Activated CD4-positive, alpha-beta memory T cell treated with anti-CD3 and anti-CD28 coated beads, Interleukin-2, amount 10 ng/mL, durations not matched to agents 7 days and 5 days (primary cell): Measurements from ENCODE around the gene INSYN2B. TPM values are rescaled to one million over a fixed set of nuclear protein-coding genes. Genes with fewer than 3 reads are reported as not detected.

Experiments used
- CTCF ChIA-PET: fragments of 350-600 bp; sonication (Branson Sonifier 250); formaldehyde crosslinking; loops from one replicate; lab custom pipeline; 2021; ENCODE audit warnings: antibody characterized with exemption, inconsistent platforms; lab: Charles Lee
- POLR2A ChIA-PET: fragments of 350-600 bp; sonication (Branson Sonifier 250); formaldehyde crosslinking; loops from one replicate; lab custom pipeline; 2021; ENCODE audit warnings: antibody characterized with exemption; lab: Charles Lee
- DNase-seq: peaks from one replicate; pipeline ENCODE4 v3.0.0-alpha.2; 2020
- H3K27ac Mint-ChIP-seq: one replicate; pipeline ENCODE4 v1.8.0; 2021; ENCODE audit warnings: mild to moderate bottlenecking, mixed read lengths
- H3K27me3 Mint-ChIP-seq: one replicate; pipeline ENCODE4 v1.8.0; 2021; ENCODE audit warnings: mixed read lengths
- H3K36me3 Mint-ChIP-seq: one replicate; pipeline ENCODE4 v1.8.0; 2021; ENCODE audit warnings: low read depth, mixed read lengths
- H3K4me1 Mint-ChIP-seq: one replicate; pipeline ENCODE4 v1.8.0; 2021; ENCODE audit warnings: mixed read lengths
- H3K4me3 Mint-ChIP-seq: one replicate; pipeline ENCODE4 v1.8.0; 2021; ENCODE audit warnings: mild to moderate bottlenecking, mixed read lengths
- H3K9me3 Mint-ChIP-seq: one replicate; pipeline ENCODE4 v1.8.0; 2021; ENCODE audit warnings: mixed read lengths
- total RNA-seq, 2 experiments: library from RNA; stranded (reverse); gene quantifications; one replicate each; pipeline ENCODE4 v1.2.3, GENCODE V29; 2021

INSYN2B gene
- total RNA-seq, 2 experiments from 2014 or later = not detected

GRCh38 chr5:169893571-169893970 is 86.7 kb downstream of the INSYN2B start:
- Mint-ChIP-seq H3K4me1 (no peaks in the 10 kb centered on the region), H3K36me3 (peaks cover 25% of the 10 kb centered on the region), H3K9me3 (no peaks in the 10 kb centered on the region), H3K27me3 (no peaks in the 10 kb centered on the region), H3K4me3 (no peak overlapping the region), H3K27ac (no peak overlapping the region)
- no peak for DNase-seq
- POLR2A ChIA-PET = no interaction called here
- CTCF ChIA-PET = no interaction called here

- no peaks in the 10 kb centered on the region for H3K27me3 Mint-ChIP-seq
- H3K9me3 Mint-ChIP-seq = no peaks in the 10 kb centered on the region
- POLR2A ChIA-PET = no interaction called here
These were observed 87.3 kb downstream of the INSYN2B start for GRCh38 chr5:169893010-169893409.

GRCh38 chr5:169889572-169889971 is 90.7 kb downstream of the INSYN2B start:
- H3K36me3 Mint-ChIP-seq = peaks cover 23% of the 10 kb centered on the region
- H3K27ac Mint-ChIP-seq = no peak overlapping the region
- no peaks in the 10 kb centered on the region for H3K9me3 Mint-ChIP-seq
- no peak for DNase-seq
- POLR2A ChIA-PET = no interaction called here
- H3K4me1 Mint-ChIP-seq = no peaks in the 10 kb centered on the region
- no peaks in the 10 kb centered on the region for H3K27me3 Mint-ChIP-seq
- CTCF ChIA-PET = no interaction called here
- no peak overlapping the region for H3K4me3 Mint-ChIP-seq

More at GRCh38 chr5:169893010-169893409, 87.3 kb downstream of the INSYN2B start:
- Mint-ChIP-seq H3K27ac (no peak overlapping the region), H3K36me3 (peaks cover 24% of the 10 kb centered on the region), H3K4me3 (no peak overlapping the region), H3K4me1 (no peaks in the 10 kb centered on the region)
- CTCF ChIA-PET = no interaction called here
- DNase-seq = no peak

GRCh38 chr5:169886677-169887076 is 93.6 kb downstream of the INSYN2B start:
- Mint-ChIP-seq H3K9me3 (no peaks in the 10 kb centered on the region), H3K4me3 (no peak overlapping the region), H3K36me3 (peaks cover 16% of the 10 kb centered on the region), H3K4me1 (no peaks in the 10 kb centered on the region), H3K27ac (no peak overlapping the region), H3K27me3 (no peaks in the 10 kb centered on the region)
- DNase-seq = no peak
- ChIA-PET CTCF (interaction anchor here (1.3 kb wide), 1 partner anchor 10 kb away, joined by 3 read pairs; no protein-coding TSS in a partner anchor), POLR2A (no interaction called here)

- no peak for DNase-seq
- CTCF ChIA-PET = no interaction called here
- Mint-ChIP-seq H3K4me1 (no peaks in the 10 kb centered on the region), H3K36me3 (peaks cover 17% of the 10 kb centered on the region), H3K9me3 (no peaks in the 10 kb centered on the region), H3K27ac (no peak overlapping the region), H3K4me3 (no peak overlapping the region), H3K27me3 (no peaks in the 10 kb centered on the region)
- POLR2A ChIA-PET = no interaction called here
These were observed 94.3 kb downstream of the INSYN2B start for GRCh38 chr5:169886033-169886432.

GRCh38 chr5:169881702-169882303 is 98.5 kb downstream of the INSYN2B start:
- Mint-ChIP-seq H3K27ac (no peak overlapping the region), H3K36me3 (peaks cover 15% of the 10 kb centered on the region), H3K27me3 (no peaks in the 10 kb centered on the region), H3K9me3 (no peaks in the 10 kb centered on the region), H3K4me3 (no peak overlapping the region), H3K4me1 (no peaks in the 10 kb centered on the region)
- CTCF ChIA-PET = no interaction called here
- no peak for DNase-seq
- POLR2A ChIA-PET = no interaction called here

- no peaks in the 10 kb centered on the region for H3K4me1 Mint-ChIP-seq
- H3K27me3 Mint-ChIP-seq = no peaks in the 10 kb centered on the region
- H3K9me3 Mint-ChIP-seq = no peaks in the 10 kb centered on the region
- no peak overlapping the region for H3K27ac Mint-ChIP-seq
- peaks cover 22% of the 10 kb centered on the region for H3K36me3 Mint-ChIP-seq
- DNase-seq = no peak
- ChIA-PET CTCF (no interaction called here), POLR2A (no interaction called here)
- no peak overlapping the region for H3K4me3 Mint-ChIP-seq
These were observed 99.5 kb downstream of the INSYN2B start for GRCh38 chr5:169880785-169881184.

GRCh38 chr5:169880012-169880663 is 100.2 kb downstream of the INSYN2B start:
- H3K4me1 Mint-ChIP-seq = no peaks in the 10 kb centered on the region
- DNase-seq = no peak
- H3K27ac Mint-ChIP-seq = no peak overlapping the region
- H3K27me3 Mint-ChIP-seq = no peaks in the 10 kb centered on the region
- CTCF ChIA-PET = no interaction called here
- H3K4me3 Mint-ChIP-seq = no peak overlapping the region
- H3K36me3 Mint-ChIP-seq = peaks cover 25% of the 10 kb centered on the region
- H3K9me3 Mint-ChIP-seq = no peaks in the 10 kb centered on the region
- POLR2A ChIA-PET = no interaction called here

GRCh38 chr5:169876386-169876785 is 103.9 kb downstream of the INSYN2B start:
- Mint-ChIP-seq H3K4me1 (no peaks in the 10 kb centered on the region), H3K36me3 (peaks cover 23% of the 10 kb centered on the region), H3K27me3 (no peaks in the 10 kb centered on the region), H3K9me3 (no peaks in the 10 kb centered on the region), H3K27ac (no peak overlapping the region), H3K4me3 (no peak overlapping the region)
- CTCF ChIA-PET = no interaction called here
- POLR2A ChIA-PET = no interaction called here
- DNase-seq = no peak

GRCh38 chr5:169875731-169876130 is 104.6 kb downstream of the INSYN2B start:
- no peak overlapping the region for H3K27ac Mint-ChIP-seq
- no peaks in the 10 kb centered on the region for H3K27me3 Mint-ChIP-seq
- no peak for DNase-seq
- no peak overlapping the region for H3K4me3 Mint-ChIP-seq
- no peaks in the 10 kb centered on the region for H3K9me3 Mint-ChIP-seq
- no peaks in the 10 kb centered on the region for H3K4me1 Mint-ChIP-seq
- H3K36me3 Mint-ChIP-seq = peaks cover 27% of the 10 kb centered on the region
- ChIA-PET POLR2A (no interaction called here), CTCF (no interaction called here)

GRCh38 chr5:169875091-169875728 is 105.1 kb downstream of the INSYN2B start:
- Mint-ChIP-seq H3K36me3 (peaks cover 29% of the 10 kb centered on the region), H3K27me3 (no peaks in the 10 kb centered on the region), H3K4me3 (no peak overlapping the region), H3K9me3 (no peaks in the 10 kb centered on the region), H3K4me1 (no peaks in the 10 kb centered on the region), H3K27ac (no peak overlapping the region)
- POLR2A ChIA-PET = no interaction called here
- no peak for DNase-seq
- CTCF ChIA-PET = no interaction called here

- no peak overlapping the region for H3K4me3 Mint-ChIP-seq
- ChIA-PET CTCF (no interaction called here), POLR2A (no interaction called here)
- no peaks in the 10 kb centered on the region for H3K27me3 Mint-ChIP-seq
- peaks cover 29% of the 10 kb centered on the region for H3K36me3 Mint-ChIP-seq
- H3K27ac Mint-ChIP-seq = no peak overlapping the region
- DNase-seq = no peak
- no peaks in the 10 kb centered on the region for H3K9me3 Mint-ChIP-seq
- no peaks in the 10 kb centered on the region for H3K4me1 Mint-ChIP-seq
These were observed 105.7 kb downstream of the INSYN2B start for GRCh38 chr5:169874621-169875020.

GRCh38 chr5:169873642-169874041 is 106.7 kb downstream of the INSYN2B start:
- CTCF ChIA-PET = interaction anchor here (0.7 kb wide), 1 partner anchor 31 kb away, joined by 4 read pairs; no protein-coding TSS in a partner anchor
- Mint-ChIP-seq H3K36me3 (peaks cover 26% of the 10 kb centered on the region), H3K4me3 (no peak overlapping the region), H3K4me1 (no peaks in the 10 kb centered on the region), H3K9me3 (no peaks in the 10 kb centered on the region), H3K27ac (no peak overlapping the region), H3K27me3 (no peaks in the 10 kb centered on the region)
- POLR2A ChIA-PET = no interaction called here
- no peak for DNase-seq
